ENCODE results near the gene ADGRV1.
"Not testable (repeated sequence)": the region's sequence is repeated elsewhere in the genome, so short reads cannot be mapped to it uniquely, and the experiment has no call there.

The ADGRV1 gene

DNA sequence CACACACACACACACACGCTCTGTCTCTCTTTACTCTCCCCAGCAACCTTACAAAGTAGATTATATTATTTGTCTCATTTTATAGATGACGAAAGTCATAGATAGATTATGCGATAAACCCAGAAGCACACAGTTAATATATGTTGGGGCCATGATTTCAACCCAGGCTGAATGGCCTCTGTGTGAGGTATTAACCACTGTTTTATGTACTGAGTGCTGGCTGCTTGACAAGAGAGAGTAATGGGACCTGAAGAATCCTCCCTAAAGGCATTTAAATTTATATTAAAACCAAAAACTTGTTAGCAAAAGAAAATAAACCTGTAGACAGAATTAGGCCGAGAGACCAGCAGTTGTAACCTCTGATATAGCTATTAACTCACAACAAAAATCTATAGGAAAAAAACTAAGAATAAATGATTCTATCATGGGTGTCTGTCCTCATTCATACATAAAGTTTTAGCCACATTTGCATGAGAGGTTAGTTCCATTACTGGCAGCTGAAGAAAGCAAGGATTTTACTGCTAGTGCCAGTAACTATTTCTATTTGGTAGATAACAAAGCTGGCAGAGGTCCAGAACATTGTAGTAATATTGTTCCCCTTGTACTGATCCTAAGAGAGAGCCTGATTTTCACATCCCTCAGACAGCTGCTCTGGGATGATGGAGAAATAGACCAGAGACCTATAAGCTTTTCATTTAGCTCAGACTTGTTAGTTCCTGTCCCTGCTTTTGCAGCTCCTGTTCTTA lies 250.9 kb downstream of the ADGRV1 start:
- no peak for DNase-seq (ENCODE audit: low read depth, low spot score)

DNA sequence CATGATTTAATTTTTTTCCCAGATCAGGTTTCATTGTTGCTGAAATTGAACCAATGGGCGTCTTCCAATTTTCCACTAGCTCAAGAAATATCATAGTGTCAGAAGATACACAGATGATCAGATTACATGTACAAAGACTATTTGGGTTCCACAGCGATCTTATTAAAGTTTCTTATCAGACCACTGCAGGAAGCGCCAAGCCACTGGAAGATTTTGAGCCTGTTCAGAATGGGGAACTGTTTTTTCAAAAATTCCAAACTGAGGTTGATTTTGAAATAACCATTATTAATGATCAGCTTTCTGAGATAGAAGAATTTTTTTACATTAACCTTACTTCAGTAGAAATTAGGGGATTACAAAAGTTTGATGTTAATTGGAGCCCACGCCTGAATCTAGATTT lies 251.6 kb downstream of the ADGRV1 start:
- no peak for DNase-seq (ENCODE audit: low read depth, low spot score)

DNA sequence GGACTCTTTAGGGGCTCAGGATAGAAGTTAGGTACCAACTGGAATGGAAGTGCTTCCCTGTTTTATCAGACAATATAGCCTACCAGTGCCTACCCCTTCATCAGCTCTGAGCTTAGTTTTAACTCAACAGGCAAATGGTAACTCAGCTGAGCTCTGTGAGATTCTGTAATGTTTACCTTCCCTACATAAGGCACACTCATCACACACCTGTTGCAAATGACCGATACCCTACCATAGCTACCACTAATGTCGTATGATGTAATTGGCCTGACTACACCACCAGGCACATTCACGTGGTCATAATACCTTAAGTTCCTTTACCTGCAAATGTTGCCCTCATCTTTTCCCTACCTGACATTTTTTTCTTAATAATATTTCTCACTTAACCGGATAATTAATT lies 254.8 kb downstream of the ADGRV1 start:
- DNase-seq (ENCODE audit: low read depth, low spot score), result no peak

DNA sequence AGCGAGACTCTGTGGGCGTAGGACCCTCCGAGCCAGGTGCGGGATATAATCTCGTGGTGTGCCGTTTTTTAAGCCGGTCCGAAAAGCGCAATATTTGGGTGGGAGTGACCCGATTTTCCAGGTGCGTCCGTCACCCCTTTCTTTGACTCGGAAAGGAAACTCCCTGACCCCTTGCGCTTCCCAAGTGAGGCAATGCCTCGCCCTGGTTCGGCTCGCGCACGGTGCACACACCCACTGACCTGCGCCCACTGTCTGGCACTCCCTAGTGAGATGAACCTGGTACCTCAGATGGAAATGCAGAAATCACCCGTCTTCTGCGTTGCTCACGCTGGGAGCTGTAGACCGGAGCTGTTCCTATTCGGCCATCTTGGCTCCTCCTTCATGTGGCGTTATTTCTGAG lies 263.5 kb downstream of the ADGRV1 start:
- not testable (repeated sequence) for DNase-seq (ENCODE audit: low read depth, low spot score)

DNA sequence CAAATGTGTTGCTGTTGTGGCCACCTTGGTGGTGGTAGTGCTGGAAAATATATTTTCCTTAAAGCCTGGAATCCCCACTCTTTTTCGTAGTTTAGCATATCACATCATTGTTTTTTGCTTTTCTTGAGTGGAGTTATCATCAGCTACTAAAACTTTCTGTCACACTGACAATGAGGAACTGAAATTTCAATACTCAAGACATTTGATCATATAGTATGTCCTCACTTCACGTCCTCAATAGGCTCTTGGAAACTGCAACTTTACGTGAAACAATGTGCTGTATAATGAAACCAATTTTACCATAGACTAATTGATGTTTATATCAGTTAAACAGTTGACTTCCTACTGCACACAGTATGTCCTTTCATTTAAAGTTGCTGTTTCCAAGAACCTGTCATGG lies 265.8 kb downstream of the ADGRV1 start:
- no peak for DNase-seq (ENCODE audit: low read depth, low spot score)

DNA sequence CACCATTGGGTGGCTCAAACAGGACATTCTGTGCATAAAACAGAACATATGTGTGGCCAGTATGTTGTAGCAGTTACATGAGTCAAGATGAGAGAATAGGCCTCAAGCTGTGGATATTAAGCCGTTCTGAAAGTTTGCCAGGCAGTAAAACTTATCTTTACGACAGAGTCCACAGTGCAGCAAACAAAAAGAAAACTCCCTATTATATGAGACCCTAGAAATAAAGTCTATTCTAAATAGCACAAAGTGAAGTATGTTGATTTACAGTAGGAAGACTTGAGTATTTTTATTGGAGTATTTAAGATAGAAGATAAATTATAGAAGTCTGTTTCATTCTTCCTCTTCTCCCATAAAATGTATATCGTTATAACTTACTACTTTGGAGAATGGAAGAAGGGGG lies 271.5 kb downstream of the ADGRV1 start:
- DNase-seq (ENCODE audit: low read depth, low spot score), result no peak

DNA sequence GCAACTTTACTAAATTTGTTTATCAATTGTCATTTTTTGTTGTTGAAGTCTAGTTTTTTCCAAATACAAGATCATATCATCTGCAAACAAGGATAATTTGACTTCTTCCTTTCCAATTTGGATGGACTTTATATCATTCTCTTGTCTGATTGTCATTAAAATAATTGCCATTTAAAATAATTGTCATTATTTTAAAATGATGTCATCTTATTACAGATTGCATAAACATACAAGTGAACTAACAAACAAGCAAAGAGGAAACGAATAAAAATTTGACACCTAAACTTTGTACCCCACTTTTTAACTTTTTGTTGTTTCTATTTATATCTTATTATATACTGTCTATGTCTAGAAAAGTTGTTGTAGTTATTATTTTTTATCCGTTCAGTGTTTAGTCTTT lies 275.2 kb downstream of the ADGRV1 start:
- DNase-seq (ENCODE audit: low read depth, low spot score), result no peak

DNA sequence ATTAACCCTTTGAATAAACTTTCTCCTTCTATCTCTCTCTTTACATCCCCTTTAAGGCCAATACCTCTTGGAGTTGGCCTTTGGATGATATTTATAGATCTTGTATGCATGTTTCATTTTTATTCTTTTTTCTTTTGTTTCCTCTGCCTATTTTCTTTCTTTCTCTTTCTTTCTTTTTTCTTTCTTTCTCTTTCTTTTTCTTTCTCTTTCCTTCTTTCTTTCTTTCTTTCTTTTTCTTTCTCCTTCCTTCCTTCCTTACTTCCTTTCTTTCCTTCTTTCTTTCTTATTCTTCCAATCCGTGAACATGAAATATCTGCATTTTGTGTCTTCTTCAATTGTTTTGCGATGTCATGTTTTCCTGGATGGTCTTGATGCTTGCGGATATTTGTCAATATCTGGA lies 276.1 kb downstream of the ADGRV1 start:
- no peak for DNase-seq (ENCODE audit: low read depth, low spot score)

DNA sequence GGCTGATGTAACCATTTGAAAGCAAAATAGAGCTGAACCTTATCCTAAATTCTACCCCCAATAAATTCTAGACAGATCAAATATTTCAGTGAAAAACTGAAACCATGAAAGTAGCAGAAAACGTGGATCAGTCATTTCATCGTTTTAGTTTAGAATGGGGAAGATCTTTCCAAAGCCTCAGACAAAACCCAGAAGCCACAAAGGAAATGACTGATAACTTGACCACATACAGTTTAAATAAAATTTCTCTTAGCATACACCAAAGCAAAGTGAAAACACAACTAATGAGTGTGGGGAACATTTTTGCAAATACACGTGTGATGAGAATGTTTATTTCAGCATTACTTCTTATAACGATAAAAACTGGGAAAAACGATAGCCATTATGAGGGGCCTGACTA lies 284.8 kb downstream of the ADGRV1 start:
- no peak for DNase-seq (ENCODE audit: low read depth, low spot score)

DNA sequence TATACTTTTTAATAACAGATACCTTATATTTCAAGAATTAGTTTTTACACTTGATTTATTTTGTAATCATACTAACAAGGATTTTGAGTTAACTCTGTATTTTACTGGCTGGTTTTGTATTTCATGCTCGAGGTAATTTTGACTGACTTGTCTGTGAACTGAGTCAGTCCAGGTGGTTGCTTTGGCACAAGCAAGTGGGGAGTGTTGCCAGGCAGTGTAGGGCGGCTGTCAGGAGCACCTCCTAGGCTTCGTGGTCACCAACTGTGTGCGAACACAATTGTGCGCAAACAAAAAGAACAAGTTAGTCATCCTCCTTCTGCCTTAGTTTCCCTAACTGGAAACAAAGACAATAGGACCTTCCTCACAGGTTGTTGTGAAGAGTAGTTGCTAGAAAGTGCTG lies 286.3 kb downstream of the ADGRV1 start:
- DNase-seq (ENCODE audit: low read depth, low spot score), result no peak

DNA sequence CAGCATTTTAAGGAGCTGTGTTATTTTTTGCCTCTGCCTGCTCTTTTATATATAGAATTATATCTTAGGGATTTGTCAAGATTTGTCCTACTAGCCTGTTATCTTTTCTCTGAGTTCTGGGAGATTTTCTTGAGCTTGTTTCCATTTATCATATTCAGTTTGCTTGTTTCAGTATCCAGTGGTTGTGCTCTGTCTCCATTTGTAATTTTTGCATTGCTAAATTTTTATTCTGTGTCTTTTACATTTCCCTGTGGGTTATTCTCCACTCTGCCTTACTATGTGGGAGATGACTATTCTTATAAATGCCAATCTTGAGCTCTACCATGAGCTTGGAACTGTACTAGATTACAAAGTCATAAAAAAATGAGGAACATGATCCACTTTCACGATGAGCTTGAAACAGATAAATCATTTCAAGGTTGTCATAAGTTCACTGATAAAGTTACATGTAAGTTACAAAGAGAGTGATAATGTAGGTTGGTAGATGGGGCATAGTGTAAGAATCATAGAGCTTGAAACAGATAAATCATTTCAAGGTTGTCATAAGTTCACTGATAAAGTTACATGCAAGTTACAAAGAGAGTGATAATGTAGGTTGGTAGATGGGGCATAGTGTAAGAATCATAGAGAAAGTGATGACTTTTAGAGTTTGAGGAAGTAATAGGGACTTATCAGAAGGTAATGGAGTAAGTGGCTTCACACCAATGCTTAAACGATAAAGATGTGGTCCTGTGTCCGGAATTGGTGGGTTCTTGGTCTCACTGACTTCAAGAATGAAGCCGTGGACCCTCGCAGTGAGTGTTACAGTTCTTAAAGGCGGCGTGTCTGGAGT lies 287.3 kb downstream of the ADGRV1 start:
- DNase-seq (ENCODE audit: low read depth, low spot score), result no peak

DNA sequence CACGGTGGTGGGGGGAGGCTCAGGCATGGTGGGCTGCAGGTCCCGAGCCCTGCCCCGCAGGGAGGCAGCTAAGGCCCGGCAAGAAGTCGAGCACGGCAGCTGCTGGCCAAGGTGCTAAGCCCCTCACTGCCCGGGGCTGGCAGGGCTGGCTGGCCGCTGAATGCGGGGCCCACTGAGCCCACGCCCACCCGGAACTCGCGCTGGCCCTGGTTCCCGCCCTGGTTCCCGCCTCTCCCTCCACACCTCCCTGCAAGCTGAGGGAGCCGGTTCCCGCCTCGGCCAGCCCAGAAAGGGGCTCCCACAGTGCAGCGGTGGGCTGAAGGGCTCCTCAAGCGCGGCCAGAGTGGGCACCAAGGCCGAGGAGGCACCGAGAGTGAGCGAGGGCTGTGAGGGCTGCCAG lies 289.0 kb downstream of the ADGRV1 start:
- DNase-seq (ENCODE audit: low read depth, low spot score), result not testable (repeated sequence)

DNA sequence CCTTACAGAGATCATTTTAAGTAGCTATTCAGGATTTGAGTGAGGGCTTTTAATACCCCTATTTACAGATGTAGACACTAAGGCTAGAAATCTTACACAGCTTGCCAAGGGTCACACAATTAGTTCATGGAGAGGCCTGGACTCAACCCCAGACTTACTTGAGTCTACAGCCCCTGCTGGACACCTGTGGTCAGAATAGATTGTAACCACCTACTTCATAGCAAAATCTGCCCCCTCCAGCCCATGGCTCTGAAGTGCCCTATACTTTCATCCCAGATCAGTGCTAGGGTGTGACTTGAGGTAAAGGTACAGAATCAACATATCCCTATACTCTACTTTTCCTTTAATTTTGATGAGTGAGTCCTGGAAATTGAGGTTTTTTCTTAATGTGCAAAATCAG lies 291.3 kb downstream of the ADGRV1 start:
- no peak for DNase-seq (ENCODE audit: low read depth, low spot score)

DNA sequence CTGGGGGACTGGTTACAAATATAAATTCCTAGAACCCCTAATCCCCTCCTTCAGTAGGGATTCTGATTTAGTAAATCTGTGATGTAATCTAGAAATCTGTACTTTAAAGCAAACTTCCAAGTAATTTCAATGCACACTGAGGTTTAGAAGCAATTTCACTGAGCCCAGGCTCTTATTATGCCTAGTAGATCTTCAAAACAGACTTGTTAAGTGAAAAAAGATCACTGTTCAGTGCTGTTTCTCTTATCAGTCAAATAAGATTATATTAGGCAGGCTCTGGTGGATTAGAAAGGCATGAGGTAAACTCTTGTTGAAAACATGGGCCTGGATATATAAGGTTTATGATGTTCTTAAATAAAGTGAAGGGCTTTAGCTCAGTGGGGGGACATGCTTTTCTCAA lies 293.9 kb downstream of the ADGRV1 start:
- no peak for DNase-seq (ENCODE audit: low read depth, low spot score)

DNA sequence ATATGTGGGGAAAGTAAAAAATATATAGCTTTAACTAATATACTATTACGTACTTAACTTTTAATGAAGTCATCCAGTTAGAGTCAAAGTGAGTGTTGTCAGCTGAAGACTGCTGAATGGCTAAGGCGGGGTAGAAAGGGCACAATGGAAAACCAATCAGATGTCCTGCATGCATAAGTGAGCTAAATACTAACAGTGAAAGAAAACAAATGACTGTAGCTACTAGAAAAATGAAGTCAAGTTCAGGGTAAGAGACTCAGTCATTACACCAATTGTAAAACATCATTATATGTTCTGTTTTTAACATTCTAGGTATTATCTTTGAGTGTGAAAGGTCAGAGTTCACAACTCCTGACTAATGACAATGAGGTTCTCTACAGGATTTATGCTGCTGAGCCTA lies 295.2 kb downstream of the ADGRV1 start:
- no peak for DNase-seq (ENCODE audit: low read depth, low spot score)

DNA sequence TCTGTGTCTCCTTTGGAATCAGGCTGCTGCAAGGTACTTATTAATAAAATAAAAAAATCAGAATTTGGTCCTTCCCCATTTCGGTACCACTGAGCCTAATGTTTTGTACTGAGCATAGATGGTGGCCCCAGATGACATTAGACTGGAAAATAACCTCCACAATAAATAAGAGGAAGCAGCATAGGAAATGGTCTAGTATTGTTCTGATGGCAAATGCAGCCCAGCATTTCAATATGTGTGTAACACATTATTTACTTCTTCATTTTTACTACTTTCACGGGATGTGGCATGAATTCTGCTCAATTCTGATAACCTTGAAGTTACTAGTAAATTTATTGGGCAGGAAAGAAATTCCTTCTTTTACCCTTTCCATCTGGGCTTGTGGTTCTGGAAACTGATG lies 295.6 kb downstream of the ADGRV1 start:
- no peak for DNase-seq (ENCODE audit: low read depth, low spot score)

DNA sequence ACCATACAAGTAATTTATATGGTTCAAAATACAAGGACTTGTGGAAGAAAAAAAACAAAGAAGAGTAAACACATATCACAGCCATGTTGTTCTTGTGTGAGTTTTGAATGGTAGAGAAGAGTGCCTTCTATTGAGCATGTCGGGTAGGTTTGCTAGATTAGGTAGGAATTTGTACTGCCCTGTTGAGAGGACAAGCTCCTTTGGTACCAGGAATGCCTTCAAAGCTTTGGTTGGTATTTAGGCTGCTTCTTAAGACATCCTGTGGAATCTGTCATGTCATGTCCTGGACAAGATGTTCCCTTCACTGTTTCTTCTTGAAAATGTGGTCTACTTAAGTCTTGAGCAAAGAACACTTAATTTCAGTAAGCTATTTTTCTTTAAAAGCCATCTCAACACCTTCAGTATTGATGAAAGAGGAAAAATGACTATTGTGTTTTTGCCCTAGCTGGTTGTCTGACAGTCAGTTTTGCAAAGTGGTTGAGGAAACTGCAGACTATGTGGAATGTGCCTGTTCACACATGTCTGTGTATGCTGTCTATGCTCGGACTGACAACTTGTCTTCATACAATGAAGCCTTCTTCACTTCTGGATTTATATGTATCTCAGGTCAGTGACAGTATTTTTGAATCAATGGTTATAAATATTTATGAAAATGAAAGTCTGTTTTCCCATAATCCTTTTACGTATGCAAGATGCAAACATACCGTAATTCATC lies 296.9 kb downstream of the ADGRV1 start:
- DNase-seq (ENCODE audit: low read depth, low spot score), result no peak

DNA sequence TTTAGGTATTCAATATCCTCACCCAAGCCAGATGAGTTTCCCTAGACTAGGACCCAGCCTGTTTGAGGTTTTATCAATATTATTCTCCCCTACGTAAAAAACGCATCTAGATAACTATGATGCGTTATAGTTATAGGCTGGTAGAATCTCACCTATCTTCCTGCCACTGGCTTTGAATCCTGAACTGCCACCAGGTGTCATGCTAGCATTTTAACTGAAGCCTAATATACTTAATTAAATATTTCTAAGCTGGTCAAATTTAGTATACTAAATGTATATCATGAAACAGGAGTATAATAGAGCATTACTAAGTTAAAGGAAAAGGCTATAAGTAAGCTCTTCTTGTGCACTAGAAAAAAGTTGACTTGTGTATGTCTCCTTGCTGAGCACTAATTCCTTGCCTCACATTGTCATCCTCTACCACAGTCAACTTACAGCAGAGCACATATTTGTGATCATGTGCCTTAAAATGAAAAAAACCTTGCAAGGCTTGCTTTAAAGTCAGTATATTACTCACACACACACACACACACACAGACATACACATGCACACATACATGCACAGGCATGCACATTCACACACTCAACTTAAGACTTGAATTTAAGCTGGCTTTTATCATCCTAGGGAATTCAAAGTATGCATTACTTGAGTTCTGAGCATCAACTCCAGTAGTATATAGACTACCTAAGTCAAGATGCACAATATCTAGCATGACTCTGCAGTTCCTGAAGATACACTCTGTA lies 303.4 kb downstream of the ADGRV1 start:
- DNase-seq (ENCODE audit: low read depth, low spot score), result no peak

DNA sequence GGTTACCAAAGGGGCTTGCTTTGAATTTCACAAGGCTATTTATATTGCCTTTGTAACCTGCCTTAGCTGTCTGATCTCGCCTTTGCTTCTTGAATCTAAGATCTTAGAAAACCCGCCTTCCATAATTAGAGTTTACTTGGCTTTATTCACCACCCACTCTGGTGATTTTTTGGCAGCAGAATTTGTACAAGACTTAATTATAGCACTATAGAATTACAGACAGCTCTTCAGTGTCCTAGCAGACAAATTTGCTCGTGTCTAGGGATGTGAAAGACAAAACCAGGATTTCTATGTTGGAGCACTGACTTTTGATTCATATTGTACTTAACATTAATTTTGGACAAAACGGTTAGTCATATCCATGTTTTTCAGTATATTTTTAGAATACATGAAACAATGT lies 306.6 kb downstream of the ADGRV1 start:
- no peak for DNase-seq (ENCODE audit: low read depth, low spot score)

DNA sequence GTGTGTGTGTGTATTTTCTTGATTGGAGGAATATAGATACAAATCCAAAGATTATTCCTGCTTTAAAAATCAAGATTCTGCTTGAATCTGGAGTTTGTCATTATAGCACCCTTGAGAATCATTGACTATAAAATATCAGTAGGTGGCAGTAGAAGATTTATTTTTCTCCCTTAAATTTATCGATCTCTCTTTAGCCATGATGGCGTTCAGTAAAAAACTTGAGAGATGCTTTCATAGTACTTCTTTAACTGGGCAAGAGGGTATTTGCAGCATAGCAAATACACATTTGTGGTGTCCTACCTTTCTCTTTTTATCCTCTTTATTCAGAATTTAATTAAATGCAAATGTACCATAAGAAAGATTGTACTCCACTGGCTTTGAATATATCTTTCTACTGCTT lies 307.7 kb downstream of the ADGRV1 start:
- DNase-seq (ENCODE audit: low read depth, low spot score), result no peak

DNA sequence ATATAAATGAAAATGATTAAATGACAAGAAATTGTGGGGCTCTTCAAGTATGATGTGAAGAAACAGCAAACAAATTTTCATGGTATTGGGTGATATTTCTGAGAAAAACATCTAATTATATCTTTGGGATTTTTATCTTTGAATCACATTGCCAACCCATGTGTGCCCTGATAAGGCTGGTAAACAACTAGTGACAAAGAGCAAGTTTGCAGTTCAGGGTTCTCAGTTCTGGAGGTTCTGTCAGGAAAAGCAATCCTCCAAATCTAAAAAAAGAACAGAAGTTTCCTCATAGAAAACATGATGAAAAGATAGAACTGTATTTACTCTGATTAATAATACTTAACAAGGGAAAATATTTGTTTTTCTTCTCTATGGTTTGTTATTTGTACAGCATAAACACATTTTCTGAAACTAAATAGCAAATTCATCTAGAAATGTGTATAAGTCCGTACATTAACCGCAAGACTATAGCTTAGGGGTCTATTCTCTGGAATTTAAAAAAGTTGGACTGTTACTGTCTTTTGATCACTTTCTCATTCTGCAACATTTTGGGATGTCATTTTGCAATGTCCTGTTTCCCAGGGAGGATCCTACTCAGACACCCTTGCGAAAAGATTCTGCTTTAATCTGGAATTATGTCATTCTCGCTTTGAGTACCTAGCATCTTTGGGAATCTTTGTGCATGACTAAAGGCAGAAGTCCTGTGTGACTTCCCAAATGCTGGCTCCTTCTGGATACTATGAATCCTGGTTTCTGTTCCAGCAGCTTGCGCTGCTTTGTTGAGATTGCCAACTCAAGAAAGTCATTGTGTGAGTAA lies 308.5 kb downstream of the ADGRV1 start:
- no peak for DNase-seq (ENCODE audit: low read depth, low spot score)
